ACHN (cell line): ENCODE measurements around the gene IMPG1.
"Not testable (repeated sequence)": the region's sequence is repeated elsewhere in the genome, so short reads cannot be mapped to it uniquely, and the experiment has no call there.

ENCODE experiments used
- DNase-seq: peaks from one replicate; pipeline ENCODE4 v3.0.0-alpha.2; 2015
- in situ Hi-C: cut with HindIII; loops from 2 replicates; pipeline ENCODE4 v1.10.0; 2017; ENCODE audit warnings: low sequenced_read_pairs, low pct_ligation_motif_present, low pct_unique_long_range_greater_than_20kb

IMPG1 gene

DNA sequence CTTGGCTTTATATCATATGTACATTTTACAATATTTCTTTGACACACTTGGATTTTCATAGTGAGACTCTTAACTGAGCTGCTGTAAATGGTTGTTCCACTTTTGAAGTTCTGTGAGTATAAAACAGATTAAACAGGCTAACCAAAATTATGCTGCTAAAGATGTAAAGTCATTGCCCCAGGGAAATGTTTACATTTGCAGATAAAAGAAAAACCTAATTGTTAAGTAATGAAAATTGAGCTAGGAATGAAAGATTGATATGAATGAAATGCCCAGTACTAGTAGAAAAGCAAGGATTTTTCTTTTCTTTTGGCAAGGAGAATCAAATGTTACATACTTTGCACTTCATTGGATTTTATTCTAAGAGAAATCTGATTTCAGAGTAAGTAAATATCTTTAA lies 159.4 kb downstream of the IMPG1 start:
- DNase-seq, result no peak
- in situ Hi-C loops, result no loop called here

DNA sequence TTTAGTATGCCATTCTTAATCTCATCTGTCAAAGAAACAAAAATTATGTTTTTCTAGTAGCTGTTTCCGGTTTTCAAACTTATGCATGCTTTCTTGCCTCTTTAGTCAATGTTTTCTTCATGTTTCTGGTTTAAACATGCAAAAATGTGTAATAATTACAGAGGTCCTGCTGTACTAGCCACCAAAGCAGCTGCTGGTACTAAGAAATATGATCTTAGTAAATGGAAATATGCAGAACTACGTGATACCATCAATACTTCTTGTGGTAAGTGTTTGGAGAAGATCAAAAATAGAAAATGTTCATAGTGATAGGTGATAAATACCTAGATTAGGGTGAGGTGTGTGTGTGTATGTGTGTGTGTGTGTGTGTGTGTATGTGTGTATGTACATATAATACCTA lies 165.0 kb downstream of the IMPG1 start:
- in situ Hi-C loops, result no loop called here
- DNase-seq, result no peak

DNA sequence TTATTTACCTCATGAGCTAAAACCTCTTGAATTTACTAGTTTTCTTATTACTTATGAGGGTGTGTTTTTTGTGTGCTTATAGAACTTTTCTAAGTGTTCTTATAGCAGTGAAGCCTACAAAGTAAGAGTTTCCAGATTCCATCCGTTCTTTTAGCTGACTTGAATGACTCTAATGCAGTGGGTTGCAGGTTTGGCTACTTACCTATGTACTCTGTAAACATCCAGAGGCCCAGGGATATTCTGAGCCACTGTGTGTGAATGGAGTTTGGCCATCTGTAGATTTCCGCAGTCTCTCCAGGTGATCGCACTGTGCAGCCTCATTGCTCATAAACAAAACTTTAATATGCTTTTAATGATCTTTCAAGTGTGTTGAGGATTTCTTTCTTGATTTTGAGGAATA lies 165.6 kb downstream of the IMPG1 start:
- no peak for DNase-seq
- in situ Hi-C loops, result no loop called here

DNA sequence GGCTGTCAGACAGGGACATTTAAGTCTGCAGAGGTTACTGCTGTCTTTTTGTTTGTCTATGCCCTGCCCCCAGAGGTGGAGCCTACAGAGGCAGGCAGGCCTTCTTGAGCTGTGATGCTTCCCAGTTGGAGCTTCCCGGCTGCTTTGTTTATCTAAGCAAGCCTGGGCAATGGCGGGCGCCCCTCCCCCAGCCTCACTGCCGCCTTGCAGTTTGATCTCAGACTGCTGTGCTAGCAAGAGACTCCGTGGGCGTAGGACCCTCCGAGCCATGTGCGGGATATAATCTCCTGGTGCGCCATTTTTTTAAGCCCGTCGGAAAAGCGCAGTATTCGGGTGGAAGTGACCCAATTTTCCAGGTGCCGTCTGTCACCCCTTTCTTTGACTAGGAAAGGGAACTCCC lies 167.3 kb downstream of the IMPG1 start:
- in situ Hi-C loops, DNase-seq: not testable (repeated sequence)

DNA sequence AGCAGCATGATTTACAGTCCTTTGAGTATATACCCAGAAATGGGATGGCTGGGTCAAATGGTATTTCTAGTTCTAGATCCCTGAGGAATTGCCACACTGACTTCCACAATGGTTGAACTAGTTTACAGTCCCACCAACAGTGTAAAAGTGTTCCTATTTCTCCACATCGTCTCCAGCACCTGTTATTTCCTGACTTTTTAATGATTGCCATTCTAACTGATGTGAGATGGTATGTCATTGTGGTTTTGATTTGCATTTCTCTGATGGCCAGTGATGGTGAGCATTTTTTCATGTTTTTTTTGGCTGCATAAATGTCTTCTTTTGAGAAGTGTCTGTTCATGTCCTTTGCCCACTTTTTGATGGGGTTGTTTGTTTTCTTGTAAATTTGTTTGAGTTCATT lies 172.2 kb downstream of the IMPG1 start:
- DNase-seq, in situ Hi-C loops: not testable (repeated sequence)

DNA sequence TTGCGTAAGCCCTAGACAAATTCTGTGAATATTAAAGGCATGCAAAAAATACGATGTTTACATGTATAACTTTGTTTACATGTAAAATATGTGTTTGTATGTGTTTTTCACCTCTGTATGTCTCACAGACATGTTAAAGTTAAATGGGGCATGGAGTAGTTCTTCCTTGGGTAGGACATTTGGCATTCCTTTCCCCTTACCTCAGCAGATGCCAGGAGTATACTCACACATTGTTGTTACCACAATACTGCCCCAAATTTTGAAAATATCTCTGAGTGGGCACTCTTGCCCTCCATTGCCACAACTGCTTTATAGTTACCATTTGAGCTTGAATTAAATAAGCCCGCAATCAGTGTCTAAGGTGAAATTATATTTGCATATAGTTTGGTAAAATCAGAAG lies 175.9 kb downstream of the IMPG1 start:
- DNase-seq, result peak; percentile 49
- in situ Hi-C loops, result no loop called here

DNA sequence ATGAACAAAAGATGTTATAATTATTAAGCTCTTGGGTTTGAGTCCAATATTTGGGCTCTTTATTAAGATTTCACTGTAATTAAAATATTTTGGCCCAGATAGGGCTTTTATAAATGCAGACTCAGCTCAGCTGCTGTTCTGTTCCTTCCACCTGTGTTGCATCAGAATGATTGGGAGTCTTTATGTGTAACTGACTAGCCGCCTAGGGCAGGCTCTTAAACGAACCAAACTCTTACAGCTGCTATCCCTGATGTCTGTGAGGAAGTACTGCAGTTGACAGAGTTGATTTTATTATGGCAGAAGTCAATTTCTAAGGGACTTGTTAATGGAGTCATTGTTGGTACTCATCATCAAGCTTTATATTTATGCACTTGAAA lies 178.7 kb downstream of the IMPG1 start:
- DNase-seq, result no peak
- in situ Hi-C loops, result no loop called here

DNA sequence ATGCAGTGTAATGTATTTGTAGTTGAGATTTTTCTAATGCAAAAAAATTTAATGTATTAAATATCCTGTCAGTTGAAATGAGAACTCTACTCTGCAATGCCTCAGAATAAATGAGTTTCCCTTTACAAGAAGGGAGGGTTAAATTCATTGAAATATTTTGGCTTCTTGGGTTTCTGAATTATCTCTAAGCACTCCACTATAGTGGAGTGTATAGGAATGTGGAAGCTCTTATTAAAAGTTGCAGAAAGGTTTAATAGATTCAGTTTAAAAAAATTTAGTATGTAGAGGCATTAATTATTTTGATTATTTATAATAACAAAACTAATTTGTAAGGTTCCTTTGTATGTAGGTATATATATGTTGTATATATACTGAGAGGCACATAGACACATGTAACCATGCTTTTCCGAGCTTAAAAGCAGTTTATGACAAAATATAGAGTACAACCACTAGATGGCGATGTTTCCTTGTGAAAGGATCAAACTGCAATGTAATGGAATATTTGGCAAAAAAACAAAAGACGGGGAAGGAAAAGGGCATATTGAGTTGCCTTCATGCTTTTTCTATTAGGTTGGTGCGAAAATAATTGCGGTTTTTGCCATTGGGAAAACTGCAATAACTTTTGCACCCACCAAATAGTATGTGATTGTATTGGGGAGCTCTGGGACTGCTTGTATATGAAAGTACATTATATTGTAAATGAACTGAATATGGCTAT lies 179.2 kb downstream of the IMPG1 start:
- in situ Hi-C loops, result no loop called here
- DNase-seq, result peak; percentile 69

DNA sequence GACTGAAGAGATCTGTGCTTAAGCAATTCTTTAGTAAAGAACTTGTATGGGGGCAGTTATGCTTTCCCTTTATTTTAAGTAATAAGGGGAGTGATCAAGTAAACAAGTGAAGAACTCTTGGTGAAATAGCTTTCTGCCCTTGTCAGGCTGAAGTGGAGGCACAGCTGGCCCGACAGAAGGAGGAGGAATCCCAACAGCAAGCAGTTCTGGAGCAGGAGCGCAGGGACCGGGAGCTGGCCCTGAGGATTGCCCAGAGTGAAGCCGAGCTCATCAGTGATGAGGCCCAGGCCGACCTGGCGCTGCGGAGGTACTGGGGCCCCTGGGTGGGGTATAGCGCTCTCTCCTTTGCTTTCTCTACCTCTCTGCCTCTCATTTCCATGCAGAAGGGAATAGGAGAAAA lies 180.1 kb downstream of the IMPG1 start:
- in situ Hi-C loops, result no loop called here
- no peak for DNase-seq

DNA sequence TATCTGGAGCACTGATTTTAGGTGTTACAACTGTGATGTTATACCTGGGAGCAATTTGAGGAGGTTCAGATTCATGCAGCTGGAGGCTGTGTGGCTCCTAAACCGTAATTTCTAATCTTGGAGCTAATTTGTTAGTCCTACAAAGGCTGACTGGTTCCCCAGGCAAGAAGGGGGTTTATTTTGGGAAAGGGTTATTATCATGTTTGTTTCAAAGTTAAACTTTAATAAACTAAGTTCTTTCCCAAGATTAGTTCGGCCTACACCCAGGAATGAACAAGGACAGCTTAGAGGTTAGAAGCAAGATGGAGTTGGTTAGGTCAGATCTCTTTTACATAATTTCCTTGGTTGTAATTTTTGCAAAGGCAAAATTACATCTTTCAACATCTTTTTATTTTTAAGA lies 187.6 kb downstream of the IMPG1 start:
- in situ Hi-C loops, result no loop called here
- no peak for DNase-seq

DNA sequence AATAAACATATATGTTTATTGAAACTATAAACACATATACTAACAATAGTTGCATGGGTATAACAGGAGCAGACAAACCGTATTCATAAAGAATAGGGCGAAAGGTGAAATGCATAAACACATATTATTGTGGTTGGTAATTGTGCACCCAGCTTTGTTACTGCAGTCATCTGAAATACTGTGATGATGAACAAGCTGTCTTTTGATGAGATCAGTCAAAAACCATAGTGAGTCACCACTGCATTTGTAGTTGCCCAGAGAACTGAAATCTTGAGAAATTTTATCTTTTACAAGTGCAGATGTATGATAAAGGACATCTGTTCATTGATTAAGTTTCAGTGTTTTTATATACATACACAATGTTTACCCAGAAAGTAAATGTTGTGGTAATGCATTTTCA lies 189.7 kb downstream of the IMPG1 start:
- in situ Hi-C loops, result no loop called here
- peak; percentile 27 for DNase-seq

DNA sequence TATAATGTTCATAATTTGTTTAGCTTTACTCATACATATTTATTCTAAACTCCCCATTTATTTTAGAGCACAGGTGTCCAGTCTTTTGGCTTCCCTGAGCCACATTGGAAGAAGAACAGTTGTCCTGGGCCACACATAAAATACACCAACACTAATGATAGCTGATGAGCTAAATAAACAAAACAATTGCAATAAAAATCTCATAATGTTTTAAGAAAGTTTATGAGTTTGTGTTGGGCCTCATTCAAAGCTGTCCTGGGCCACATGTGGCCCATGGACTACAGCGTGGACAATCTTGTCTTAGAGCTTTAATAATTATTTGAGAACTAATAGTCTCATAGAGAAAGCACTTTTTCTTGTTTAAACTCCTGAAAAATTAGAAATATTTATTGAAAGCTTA lies 192.2 kb downstream of the IMPG1 start:
- in situ Hi-C loops, result no loop called here
- no peak for DNase-seq

DNA sequence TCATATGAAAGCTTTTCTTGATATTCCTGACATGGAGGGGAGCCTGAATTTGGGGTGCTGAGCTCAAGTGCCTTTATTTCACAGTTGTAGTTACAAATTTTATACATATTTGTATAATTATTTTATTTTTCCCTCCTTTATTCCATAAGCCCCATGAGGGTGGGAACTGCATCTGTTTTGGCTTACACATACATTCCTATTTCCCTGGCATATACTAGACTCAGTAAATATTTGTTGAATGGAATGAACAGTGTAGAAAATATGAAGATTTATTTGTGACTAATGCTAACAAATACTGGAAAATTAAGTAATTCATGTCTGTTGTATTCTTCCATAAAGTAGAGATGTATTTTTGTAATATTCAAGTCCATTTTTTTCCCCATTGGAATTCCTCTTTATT lies 196.3 kb downstream of the IMPG1 start:
- DNase-seq, result no peak
- in situ Hi-C loops, result no loop called here

DNA sequence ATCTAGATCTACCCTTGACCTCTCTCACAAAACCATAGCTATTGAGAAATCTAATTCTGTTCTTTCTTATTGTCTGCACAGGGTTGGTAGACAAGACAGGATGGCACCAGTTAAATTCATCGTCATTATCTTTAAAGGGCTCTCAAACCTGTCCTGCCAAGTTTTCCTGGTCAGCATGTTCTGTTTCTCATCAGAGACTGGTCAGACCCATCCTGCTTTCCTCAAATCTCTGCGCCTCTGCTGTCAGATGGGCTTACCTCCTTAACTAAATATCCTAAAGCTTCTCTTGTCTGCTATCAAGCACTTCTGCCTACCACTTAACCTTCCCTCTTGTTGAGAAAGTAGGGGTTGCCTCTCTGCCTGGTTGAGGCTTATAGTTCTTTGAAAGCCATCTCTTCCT lies 198.2 kb downstream of the IMPG1 start:
- in situ Hi-C loops, result no loop called here

More for the DNA sequence above, 198.2 kb downstream of the IMPG1 start:
- DNase-seq, result no peak
